Liver (tissue), 3 donors: Measurements from ENCODE around the gene NAT14.

Experiments
- EGR1 ChIP-seq, 2 donors: IDR thresholded peaks; 2 replicates each; pipeline ENCODE4 v1.6.1; 2016 to 2018; ENCODE audit warnings: antibody characterized with exemption in 2 of 2, low read depth in 2 of 2
- FOXA1 ChIP-seq: IDR thresholded peaks from 2 replicates; pipeline ENCODE4 v1.6.1; 2016; ENCODE audit warnings: antibody characterized with exemption
- GABPA ChIP-seq, 2 donors: IDR thresholded peaks in 1 of 2; conservative IDR thresholded peaks in 1 of 2; 2 replicates each; pipeline ENCODE4 v1.6.1; 2016; ENCODE audit warnings: antibody characterized with exemption in 2 of 2, mild to moderate bottlenecking in 1 of 2, moderate library complexity in 1 of 2
- JUND ChIP-seq, 2 donors: IDR thresholded peaks; 2 replicates each; pipeline ENCODE4 v1.6.1; 2016; ENCODE audit warnings: antibody characterized with exemption in 2 of 2
- MAX ChIP-seq: IDR thresholded peaks from 2 replicates; pipeline ENCODE4 v1.6.1; 2016; ENCODE audit warnings: antibody characterized with exemption
- RAD21 ChIP-seq, 2 donors: IDR thresholded peaks; 2 replicates each; pipeline ENCODE4 v1.6.1; 2016; ENCODE audit warnings: antibody characterized with exemption in 2 of 2, mild to moderate bottlenecking in 2 of 2
- SP1 ChIP-seq: IDR thresholded peaks from 2 replicates; pipeline ENCODE4 v1.6.1; 2018; ENCODE audit warnings: antibody characterized with exemption, mild to moderate bottlenecking
- TAF1 ChIP-seq: conservative IDR thresholded peaks from 2 replicates; pipeline ENCODE4 v1.6.1; 2016; ENCODE audit warnings: antibody characterized with exemption, mild to moderate bottlenecking
- YY1 ChIP-seq: IDR thresholded peaks from 2 replicates; pipeline ENCODE4 v1.6.1; 2016; ENCODE audit warnings: antibody characterized with exemption, mild to moderate bottlenecking
- TF ChIP-seq, protein P1 (sequence below): fragments of 150-350 bp; IDR thresholded peaks from 2 replicates; pipeline ENCODE4 v1.5.1; 2017; ENCODE audit warnings: improper control_type of control experiment, low read depth, low read length; ENCODE audit not compliant: missing input control
- TF ChIP-seq, protein P2 (sequence below): IDR thresholded peaks from 2 replicates; pipeline ENCODE4 v1.6.1; 2016; ENCODE audit warnings: antibody characterized with exemption
- TF ChIP-seq, protein P3 (sequence below): IDR thresholded peaks from 2 replicates; pipeline ENCODE4 v1.6.1; 2016; ENCODE audit warnings: antibody characterized with exemption, mild to moderate bottlenecking
- TF ChIP-seq, protein P4 (sequence below): IDR thresholded peaks from 2 replicates; pipeline ENCODE4 v1.6.1; 2016; ENCODE audit warnings: antibody characterized with exemption
- donor health status: healthy.
- donor health status: healthy.

GRCh38 chr19:55462722-55463121, 22.3 kb upstream of the NAT14 start:
- TF ChIP-seq, protein P1, sequence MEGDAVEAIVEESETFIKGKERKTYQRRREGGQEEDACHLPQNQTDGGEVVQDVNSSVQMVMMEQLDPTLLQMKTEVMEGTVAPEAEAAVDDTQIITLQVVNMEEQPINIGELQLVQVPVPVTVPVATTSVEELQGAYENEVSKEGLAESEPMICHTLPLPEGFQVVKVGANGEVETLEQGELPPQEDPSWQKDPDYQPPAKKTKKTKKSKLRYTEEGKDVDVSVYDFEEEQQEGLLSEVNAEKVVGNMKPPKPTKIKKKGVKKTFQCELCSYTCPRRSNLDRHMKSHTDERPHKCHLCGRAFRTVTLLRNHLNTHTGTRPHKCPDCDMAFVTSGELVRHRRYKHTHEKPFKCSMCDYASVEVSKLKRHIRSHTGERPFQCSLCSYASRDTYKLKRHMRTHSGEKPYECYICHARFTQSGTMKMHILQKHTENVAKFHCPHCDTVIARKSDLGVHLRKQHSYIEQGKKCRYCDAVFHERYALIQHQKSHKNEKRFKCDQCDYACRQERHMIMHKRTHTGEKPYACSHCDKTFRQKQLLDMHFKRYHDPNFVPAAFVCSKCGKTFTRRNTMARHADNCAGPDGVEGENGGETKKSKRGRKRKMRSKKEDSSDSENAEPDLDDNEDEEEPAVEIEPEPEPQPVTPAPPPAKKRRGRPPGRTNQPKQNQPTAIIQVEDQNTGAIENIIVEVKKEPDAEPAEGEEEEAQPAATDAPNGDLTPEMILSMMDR: no peak
- TF ChIP-seq TAF1 (no peak), RAD21 (IDR thresholded peaks at IDR 0.05) (no peak), JUND (IDR thresholded peaks at IDR 0.05) (no peak), MAX (no peak), FOXA1 (no peak), YY1 (no peak), GABPA (IDR thresholded peaks at IDR 0.05 in 1 of 2, conservative IDR thresholded peaks at IDR 0.05 in 1 of 2) (no peak), SP1 (no peak), EGR1 (IDR thresholded peaks at IDR 0.05; ENCODE audit: low read depth in 2 of 2) (no peak)
- TF ChIP-seq, protein P2, sequence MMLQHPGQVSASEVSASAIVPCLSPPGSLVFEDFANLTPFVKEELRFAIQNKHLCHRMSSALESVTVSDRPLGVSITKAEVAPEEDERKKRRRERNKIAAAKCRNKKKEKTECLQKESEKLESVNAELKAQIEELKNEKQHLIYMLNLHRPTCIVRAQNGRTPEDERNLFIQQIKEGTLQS: no peak
- TF ChIP-seq, protein P3, sequence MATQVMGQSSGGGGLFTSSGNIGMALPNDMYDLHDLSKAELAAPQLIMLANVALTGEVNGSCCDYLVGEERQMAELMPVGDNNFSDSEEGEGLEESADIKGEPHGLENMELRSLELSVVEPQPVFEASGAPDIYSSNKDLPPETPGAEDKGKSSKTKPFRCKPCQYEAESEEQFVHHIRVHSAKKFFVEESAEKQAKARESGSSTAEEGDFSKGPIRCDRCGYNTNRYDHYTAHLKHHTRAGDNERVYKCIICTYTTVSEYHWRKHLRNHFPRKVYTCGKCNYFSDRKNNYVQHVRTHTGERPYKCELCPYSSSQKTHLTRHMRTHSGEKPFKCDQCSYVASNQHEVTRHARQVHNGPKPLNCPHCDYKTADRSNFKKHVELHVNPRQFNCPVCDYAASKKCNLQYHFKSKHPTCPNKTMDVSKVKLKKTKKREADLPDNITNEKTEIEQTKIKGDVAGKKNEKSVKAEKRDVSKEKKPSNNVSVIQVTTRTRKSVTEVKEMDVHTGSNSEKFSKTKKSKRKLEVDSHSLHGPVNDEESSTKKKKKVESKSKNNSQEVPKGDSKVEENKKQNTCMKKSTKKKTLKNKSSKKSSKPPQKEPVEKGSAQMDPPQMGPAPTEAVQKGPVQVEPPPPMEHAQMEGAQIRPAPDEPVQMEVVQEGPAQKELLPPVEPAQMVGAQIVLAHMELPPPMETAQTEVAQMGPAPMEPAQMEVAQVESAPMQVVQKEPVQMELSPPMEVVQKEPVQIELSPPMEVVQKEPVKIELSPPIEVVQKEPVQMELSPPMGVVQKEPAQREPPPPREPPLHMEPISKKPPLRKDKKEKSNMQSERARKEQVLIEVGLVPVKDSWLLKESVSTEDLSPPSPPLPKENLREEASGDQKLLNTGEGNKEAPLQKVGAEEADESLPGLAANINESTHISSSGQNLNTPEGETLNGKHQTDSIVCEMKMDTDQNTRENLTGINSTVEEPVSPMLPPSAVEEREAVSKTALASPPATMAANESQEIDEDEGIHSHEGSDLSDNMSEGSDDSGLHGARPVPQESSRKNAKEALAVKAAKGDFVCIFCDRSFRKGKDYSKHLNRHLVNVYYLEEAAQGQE: no peak
- TF ChIP-seq, protein P4, sequence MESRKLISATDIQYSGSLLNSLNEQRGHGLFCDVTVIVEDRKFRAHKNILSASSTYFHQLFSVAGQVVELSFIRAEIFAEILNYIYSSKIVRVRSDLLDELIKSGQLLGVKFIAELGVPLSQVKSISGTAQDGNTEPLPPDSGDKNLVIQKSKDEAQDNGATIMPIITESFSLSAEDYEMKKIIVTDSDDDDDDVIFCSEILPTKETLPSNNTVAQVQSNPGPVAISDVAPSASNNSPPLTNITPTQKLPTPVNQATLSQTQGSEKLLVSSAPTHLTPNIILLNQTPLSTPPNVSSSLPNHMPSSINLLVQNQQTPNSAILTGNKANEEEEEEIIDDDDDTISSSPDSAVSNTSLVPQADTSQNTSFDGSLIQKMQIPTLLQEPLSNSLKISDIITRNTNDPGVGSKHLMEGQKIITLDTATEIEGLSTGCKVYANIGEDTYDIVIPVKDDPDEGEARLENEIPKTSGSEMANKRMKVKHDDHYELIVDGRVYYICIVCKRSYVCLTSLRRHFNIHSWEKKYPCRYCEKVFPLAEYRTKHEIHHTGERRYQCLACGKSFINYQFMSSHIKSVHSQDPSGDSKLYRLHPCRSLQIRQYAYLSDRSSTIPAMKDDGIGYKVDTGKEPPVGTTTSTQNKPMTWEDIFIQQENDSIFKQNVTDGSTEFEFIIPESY: no peak
